AG09319 (cell line): Measurements from ENCODE around the gene SLC26A1.

ENCODE experiments used
- DNase-seq: peaks from one replicate; pipeline ENCODE4 v3.0.0-alpha.2; 2010; ENCODE audit warnings: low read depth; ENCODE audit errors: extremely low read depth
- CTCF ChIP-seq: IDR thresholded peaks from 2 replicates; pipeline ENCODE4 v1.5.1; 2011; ENCODE audit warnings: low read depth, mild to moderate bottlenecking, inconsistent platforms, low read length, moderate library complexity

The SLC26A1 gene

DNA sequence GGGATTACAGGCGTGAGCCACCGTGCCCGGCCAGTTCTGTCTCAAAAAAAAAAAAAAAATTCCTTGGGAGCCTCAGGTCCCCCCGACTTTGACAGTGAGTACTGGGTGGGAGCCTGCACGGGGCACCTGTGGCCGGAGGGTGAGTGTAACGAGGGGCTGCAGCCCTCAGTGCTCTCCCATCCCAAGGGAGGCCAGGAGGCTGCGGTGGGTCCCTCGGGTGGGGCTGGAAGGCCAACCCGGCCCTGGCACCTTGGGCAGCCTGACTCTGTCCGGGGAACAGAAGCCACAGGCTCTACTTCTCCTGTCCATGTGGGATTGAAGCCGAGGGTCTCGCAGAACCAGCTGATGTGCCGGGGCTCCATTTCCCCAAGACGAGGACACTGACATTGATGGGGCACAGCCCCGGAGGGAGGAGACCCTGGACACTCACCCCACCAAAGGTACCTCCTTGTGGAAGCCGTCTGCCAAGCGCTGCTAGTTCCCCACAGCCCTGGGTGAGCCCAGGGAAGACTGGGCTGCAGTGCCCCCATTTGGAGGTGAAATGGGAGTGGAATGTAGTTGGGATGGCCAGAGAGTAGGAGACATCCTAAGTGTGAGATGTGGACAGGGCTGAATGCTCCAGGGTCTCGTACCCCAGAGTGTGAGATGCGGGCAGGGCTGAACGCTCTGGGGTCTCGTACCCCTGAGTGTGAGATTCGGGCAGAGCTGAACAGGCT, 2.3 kb upstream of the SLC26A1 start:
- no peak for TF ChIP-seq CTCF
- DNase-seq, result no peak

DNA sequence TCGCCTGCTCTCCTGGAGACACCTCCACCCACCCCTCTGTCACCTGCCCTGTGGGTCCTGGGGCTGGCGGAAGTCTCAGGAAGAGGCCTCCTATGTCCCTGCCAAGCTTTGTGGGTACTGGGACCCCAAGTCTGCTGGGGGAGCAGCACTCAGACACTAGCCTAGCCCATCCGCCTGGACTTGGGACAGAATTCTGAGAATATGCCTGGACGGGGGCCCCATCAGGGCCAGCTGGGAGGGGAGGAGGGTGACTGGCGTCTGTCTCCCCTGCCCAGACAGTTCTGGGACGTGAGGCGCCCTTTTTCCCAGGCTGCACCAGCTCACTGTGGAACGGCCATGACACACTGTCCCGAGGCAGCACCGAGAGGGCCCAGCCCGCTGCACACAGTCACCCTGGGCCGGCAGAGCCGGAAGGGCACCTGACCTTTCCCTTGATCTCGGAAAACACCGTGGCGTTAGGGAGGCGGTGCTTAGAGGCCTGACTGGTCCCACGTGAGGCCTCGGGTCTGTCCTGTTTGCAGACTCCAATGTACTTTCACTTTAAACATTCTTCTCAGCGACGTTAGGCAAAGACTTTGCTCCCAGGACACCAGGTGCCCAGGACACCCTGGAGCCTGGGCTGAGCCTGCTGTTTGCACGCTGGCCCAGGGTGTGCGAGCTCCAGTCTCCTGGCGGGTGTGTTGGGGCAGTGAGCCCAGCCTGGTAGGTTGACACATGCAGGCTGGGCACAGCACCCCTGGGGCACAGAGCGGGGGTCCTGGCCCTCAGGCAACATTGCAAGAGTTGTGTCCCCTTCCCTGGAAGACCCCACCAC, 700 bp downstream of the SLC26A1 start:
- no peak for DNase-seq
- no peak for TF ChIP-seq CTCF

DNA sequence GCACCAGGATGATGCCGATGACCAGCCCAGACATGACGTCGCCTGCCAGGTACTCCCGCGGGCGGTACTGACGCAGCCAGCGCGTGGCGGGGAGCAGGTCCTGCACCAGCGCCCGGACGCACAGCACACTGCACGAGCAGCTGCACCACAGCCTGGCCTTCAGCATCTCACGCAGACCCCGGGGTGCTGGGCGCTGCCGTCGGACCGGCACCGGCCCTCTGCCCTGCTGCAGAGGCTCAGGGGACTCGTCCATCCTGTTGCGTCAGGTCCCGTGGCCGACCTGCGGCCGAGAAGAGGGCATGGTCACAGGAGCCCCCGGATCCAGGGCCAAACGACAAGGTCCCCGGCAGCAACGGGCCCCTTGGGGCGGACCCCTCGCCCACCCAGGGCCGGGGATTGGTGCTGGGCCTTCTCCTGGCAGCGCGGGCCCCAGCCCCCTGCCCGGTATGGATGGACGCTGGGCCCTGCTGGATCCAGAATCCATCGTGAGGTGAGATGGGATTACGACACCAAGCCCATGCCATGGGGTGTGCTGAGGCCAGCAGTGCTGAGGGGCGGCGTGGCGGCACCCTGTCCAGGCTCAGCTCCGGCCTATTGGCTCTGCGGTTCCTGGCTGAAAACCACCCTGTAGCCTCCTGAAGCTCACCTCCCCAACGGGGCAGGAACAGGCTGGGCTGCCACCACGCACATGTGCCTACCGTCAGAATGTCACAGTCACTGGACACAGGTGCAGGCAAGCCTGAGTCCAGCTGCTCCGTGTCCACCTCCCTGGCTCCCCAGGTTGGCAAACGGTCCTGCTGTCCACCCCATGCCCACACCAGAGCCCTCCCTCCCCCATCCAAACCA, 1.5 kb downstream of the SLC26A1 start:
- TF ChIP-seq CTCF, result no peak
- DNase-seq, result no peak

DNA sequence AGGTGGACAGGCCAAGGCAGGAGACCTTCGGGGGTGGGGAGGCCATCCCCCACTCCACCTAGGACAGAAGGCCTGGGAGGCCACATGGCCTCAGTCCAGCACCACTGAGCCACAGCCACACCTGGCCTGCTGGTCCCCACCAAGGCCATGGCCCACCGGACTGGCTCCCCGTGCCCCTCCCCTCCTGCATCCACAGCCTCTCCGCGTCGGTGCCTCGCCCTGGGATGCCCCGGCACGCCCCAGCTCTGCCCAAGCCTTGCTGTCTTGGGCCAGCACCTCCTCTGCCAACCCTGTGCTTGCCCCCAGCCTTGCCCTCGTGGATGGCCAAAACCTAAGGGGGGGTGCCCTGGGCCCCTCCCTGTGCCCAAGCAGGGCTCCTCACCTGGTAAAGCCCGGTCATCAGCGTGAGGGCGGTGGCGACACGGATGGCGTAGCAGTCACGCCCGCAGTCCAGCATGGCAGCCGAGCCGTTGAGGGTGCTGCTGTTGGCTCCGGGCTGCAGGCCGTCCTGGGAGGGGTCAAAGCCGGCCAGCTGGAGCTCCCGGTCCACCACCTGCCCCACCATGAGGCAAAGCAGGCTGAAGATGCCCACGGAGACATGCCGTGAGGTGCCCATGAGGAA, 2.3 kb downstream of the SLC26A1 start:
- DNase-seq, result no peak

DNA sequence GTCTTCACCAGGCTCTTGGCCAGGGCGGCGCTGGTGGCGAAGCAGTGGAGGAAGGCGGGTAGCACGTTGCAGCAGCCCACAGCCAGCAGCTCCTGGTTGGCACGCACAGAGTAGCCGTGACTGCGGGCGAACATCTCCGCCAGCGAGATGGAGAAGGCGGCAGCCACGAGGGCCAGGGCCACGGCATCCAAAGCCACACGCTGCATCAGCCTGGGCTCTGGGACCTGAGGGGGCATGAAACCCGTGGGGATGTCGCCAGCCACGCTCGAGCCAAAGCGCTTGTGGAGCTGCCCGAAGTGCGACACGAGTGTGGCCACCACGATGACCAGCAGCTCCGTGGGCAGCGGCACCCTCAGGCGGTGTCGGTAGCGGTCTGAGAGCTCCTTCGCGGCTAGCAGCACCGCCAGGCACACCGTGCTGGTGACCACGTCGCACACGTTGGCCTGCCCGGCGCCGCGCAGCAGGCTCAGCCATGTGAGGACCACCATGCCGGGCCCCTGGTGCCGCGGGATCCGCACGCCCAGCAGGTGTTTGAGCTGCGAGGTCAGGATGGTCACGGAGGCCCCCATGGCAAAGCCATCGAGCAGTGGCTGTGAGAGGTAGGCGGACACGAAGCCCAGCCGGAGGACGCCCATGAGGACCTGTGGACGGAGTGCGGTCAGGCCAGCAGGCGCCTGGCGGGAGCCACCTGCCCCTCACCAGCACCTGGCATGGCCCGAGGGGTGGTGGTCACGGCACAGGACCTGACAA, 3.3 kb downstream of the SLC26A1 start:
- no peak for DNase-seq
- no peak for TF ChIP-seq CTCF

More for the DNA sequence above, 2.3 kb downstream of the SLC26A1 start:
- no peak for TF ChIP-seq CTCF
